Measurements from ENCODE around the gene GPR65. TPM values are rescaled to one million over a fixed set of nuclear protein-coding genes. Genes with fewer than 3 reads are reported as not detected.

Gene GPR65
- polyA plus RNA-seq, 1 of the 3 experiments (the other 2 are of a cell fraction), result under 0.01 TPM

DNA sequence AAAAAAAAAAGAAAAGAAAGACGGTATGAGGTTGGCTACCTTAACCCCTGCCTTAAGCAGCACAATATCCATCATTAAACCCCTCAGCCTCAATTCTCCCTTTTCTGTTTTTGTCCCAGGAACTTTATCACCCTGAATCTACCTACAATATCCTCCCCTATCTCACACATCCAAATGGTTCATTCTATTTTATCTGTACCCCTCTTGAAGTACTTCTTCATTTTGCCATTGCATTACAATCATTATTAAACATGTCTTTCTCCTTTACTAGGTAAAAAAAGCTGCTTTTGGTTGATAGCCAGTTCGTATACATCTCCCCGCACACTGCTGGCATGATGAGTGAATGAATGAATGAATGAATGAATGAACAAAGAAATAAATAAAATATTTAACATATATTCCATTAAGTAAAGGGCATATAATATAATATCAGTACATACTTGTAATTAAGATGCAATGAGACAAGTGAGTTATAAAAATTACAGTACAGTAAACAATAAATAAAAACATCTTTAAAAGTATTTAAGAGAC, 364 bp upstream of the GPR65 start (continued):
- TF ChIP-seq YY1 (IDR thresholded peaks at IDR 0.05; ENCODE audit: low read depth), result no peak
- TF ChIP-seq, protein P1, sequence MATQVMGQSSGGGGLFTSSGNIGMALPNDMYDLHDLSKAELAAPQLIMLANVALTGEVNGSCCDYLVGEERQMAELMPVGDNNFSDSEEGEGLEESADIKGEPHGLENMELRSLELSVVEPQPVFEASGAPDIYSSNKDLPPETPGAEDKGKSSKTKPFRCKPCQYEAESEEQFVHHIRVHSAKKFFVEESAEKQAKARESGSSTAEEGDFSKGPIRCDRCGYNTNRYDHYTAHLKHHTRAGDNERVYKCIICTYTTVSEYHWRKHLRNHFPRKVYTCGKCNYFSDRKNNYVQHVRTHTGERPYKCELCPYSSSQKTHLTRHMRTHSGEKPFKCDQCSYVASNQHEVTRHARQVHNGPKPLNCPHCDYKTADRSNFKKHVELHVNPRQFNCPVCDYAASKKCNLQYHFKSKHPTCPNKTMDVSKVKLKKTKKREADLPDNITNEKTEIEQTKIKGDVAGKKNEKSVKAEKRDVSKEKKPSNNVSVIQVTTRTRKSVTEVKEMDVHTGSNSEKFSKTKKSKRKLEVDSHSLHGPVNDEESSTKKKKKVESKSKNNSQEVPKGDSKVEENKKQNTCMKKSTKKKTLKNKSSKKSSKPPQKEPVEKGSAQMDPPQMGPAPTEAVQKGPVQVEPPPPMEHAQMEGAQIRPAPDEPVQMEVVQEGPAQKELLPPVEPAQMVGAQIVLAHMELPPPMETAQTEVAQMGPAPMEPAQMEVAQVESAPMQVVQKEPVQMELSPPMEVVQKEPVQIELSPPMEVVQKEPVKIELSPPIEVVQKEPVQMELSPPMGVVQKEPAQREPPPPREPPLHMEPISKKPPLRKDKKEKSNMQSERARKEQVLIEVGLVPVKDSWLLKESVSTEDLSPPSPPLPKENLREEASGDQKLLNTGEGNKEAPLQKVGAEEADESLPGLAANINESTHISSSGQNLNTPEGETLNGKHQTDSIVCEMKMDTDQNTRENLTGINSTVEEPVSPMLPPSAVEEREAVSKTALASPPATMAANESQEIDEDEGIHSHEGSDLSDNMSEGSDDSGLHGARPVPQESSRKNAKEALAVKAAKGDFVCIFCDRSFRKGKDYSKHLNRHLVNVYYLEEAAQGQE (IDR thresholded peaks at IDR 0.05; ENCODE audit: low read depth, low read length), result no peak

DNA sequence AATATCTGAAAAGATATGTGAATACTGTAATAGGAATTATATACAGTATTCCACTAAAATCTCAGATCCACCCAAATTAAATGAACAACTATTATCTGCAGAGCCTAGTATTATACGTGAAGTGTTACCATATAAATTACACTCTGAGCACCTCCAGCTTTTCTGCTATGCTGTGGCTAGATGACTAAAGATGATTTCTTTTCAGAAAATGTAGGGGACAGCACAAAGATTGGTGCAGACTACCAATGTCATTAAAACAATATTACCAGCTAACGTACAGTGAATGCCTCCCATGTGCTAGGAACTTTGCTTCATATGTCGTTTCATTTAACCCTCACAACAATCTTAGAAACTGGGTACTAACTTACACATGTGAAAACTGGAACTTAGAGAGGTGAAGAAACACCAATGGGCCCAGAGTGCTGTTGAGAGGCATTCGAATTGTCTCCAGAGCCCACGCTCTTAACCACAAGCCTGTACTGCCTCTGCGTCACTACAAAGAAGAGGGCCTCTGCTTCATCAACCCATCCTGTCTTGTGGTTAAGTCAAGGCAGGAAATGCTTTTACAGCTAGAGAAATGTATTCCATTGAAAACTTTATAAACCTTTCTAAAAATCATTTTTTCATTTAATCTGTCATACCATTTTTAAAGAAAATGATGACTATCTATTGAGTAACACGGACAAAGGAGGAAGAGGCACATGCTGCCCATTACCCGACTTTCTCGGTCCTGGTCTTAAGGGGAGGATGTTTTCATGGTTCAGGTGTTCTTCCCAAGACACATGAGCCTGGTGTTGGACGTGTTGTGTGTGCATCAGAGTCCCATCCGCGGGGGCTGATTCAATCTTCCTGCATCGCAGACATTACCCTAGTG, 1.3 kb downstream of the GPR65 start:
- Histone ChIP-seq H3K79me2 (ENCODE audit: insufficient read depth) (no peaks in the 10 kb centered on the region), H4K20me1 (ENCODE audit: insufficient read depth) (no peaks in the 10 kb centered on the region), H3F3A (replicated peaks; ENCODE audit: insufficient read depth) (no peaks in the 10 kb centered on the region), H3K4me3 (ENCODE audit: low read depth in 2 of 2, low read length in 1 of 2) (no peak overlapping the region), H3K4me1 (ENCODE audit: control insufficient read depth in 1 of 2, insufficient read depth in 2 of 2, low read depth in 1 of 2, low read length in 1 of 2) (no peaks in the 10 kb centered on the region), H2AFZ (ENCODE audit: low read depth) (no peak overlapping the region), H3K27me3 (ENCODE audit: insufficient read depth) (no peaks in the 10 kb centered on the region), H3K4me2 (no peak overlapping the region), H3K9ac (no peak overlapping the region), H3K9me2 (no peaks in the 10 kb centered on the region), H3K27ac (ENCODE audit: low read depth in 2 of 2, low read length in 1 of 2) (no peak overlapping the region), H3K36me3 (replicated peaks in 1 of 2; ENCODE audit: control insufficient read depth in 1 of 2, insufficient read depth in 2 of 2, low read length in 1 of 2) (no peaks in the 10 kb centered on the region), H3K9me3 (no peaks in the 10 kb centered on the region)
- WGBS (ENCODE audit: low lambda C conversion rate), result 63% methylated on average over 13 of the region's 13 CpGs
- no peak for TF ChIP-seq SIN3A (IDR thresholded peaks at IDR 0.05; ENCODE audit: borderline replicate concordance, low read depth, low read length)
- TF ChIP-seq, protein P2, sequence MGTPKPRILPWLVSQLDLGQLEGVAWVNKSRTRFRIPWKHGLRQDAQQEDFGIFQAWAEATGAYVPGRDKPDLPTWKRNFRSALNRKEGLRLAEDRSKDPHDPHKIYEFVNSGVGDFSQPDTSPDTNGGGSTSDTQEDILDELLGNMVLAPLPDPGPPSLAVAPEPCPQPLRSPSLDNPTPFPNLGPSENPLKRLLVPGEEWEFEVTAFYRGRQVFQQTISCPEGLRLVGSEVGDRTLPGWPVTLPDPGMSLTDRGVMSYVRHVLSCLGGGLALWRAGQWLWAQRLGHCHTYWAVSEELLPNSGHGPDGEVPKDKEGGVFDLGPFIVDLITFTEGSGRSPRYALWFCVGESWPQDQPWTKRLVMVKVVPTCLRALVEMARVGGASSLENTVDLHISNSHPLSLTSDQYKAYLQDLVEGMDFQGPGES (IDR thresholded peaks at IDR 0.05; ENCODE audit: low read depth, low read length), result no peak
- no peak for TF ChIP-seq TCF12 (IDR thresholded peaks at IDR 0.05)
- no peak for TF ChIP-seq ELF1 (IDR thresholded peaks at IDR 0.05)
- no peak for TF ChIP-seq MXI1 (IDR thresholded peaks at IDR 0.05; ENCODE audit: low read depth, low read length)
- TF ChIP-seq, protein P3, sequence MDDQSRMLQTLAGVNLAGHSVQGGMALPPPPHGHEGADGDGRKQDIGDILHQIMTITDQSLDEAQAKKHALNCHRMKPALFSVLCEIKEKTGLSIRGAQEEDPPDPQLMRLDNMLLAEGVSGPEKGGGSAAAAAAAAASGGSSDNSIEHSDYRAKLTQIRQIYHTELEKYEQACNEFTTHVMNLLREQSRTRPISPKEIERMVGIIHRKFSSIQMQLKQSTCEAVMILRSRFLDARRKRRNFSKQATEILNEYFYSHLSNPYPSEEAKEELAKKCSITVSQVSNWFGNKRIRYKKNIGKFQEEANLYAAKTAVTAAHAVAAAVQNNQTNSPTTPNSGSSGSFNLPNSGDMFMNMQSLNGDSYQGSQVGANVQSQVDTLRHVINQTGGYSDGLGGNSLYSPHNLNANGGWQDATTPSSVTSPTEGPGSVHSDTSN (IDR thresholded peaks at IDR 0.05), result no peak
- no peak for TF ChIP-seq POLR2AphosphoS5 (IDR thresholded peaks at IDR 0.05; ENCODE audit: low read depth, low read length)
- TF ChIP-seq, protein P4, sequence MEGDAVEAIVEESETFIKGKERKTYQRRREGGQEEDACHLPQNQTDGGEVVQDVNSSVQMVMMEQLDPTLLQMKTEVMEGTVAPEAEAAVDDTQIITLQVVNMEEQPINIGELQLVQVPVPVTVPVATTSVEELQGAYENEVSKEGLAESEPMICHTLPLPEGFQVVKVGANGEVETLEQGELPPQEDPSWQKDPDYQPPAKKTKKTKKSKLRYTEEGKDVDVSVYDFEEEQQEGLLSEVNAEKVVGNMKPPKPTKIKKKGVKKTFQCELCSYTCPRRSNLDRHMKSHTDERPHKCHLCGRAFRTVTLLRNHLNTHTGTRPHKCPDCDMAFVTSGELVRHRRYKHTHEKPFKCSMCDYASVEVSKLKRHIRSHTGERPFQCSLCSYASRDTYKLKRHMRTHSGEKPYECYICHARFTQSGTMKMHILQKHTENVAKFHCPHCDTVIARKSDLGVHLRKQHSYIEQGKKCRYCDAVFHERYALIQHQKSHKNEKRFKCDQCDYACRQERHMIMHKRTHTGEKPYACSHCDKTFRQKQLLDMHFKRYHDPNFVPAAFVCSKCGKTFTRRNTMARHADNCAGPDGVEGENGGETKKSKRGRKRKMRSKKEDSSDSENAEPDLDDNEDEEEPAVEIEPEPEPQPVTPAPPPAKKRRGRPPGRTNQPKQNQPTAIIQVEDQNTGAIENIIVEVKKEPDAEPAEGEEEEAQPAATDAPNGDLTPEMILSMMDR (IDR thresholded peaks at IDR 0.05), result no peak
- no peak for TF ChIP-seq RAD21 (IDR thresholded peaks at IDR 0.05; ENCODE audit: low read length)
- TF ChIP-seq, protein P5, sequence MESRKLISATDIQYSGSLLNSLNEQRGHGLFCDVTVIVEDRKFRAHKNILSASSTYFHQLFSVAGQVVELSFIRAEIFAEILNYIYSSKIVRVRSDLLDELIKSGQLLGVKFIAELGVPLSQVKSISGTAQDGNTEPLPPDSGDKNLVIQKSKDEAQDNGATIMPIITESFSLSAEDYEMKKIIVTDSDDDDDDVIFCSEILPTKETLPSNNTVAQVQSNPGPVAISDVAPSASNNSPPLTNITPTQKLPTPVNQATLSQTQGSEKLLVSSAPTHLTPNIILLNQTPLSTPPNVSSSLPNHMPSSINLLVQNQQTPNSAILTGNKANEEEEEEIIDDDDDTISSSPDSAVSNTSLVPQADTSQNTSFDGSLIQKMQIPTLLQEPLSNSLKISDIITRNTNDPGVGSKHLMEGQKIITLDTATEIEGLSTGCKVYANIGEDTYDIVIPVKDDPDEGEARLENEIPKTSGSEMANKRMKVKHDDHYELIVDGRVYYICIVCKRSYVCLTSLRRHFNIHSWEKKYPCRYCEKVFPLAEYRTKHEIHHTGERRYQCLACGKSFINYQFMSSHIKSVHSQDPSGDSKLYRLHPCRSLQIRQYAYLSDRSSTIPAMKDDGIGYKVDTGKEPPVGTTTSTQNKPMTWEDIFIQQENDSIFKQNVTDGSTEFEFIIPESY (IDR thresholded peaks at IDR 0.05; ENCODE audit: borderline replicate concordance, low read depth), result no peak
- TF ChIP-seq SMC3 (IDR thresholded peaks at IDR 0.05; ENCODE audit: low read depth, low read length), result no peak
- no peak for DNase-seq
- POLR2A ChIA-PET, result no interaction called here
- CTCF ChIA-PET, result interaction anchor here (1.0 to 5.1 kb wide), 2 partner anchors 9 to 162 kb away, joined by 3 to 34 read pairs; no protein-coding TSS in a partner anchor
